NCI-H1105 (cell line): Measurements from ENCODE around the gene ARHGEF2.

ENCODE experiments used
- DNase-seq: peaks from one replicate; lab custom pipeline; 2025; lab: John Stamatoyannopoulos, UW

Gene ARHGEF2

DNA sequence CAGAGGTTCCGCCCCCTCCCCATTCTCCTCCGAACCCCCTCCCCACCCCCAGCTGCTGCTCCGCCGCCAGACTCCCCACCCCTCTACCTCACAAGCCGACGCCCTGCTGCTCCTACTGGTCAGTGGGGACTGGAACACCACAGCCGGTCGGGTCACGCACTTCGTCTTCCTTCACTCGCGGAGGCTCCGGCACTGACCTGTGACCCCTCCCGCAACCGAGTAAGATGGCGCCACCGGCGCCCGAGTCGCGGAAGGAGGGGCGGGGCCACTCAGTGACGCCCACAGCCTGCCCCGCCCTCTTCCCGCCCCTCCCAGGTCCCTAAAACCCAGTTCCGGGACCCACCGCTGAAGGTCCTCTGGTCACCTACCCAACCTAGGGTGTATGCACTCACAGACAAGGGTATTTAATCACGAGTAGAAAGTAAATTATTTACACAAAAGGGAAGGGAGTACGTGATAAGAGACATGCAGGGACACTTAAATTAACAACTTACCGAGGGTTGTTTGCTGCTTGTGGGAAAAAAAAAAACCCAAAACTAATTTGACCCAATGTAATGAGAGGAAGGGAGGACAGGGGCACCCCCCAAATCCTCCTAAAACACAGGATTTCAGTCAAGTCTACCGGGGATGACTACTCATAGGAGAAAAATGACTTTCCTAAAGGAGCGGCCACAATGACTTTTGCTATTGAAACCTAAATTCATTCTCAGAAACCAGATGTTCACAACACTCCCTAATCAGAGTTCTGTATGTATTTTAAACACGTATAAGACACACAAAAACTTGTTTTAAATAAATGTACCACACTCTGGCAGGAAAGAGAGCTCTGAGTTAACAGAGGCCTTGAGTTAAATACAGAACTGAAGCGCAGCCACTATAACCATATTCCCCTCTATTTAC lies 66.9 kb downstream of the ARHGEF2 start, which contains the start of gene RIT1:
RIT1 (minus strand) TSS at position 194 of the 900 bp plus-strand sequence. CDS start 588 bp downstream, outside the sequence.
- peak; percentile 74 for DNase-seq

- DNase-seq, result peak; percentile 41
Measured at GRCh38 chr1:155910621-155911121, 67.7 kb downstream of the ARHGEF2 start.

GRCh38 chr1:155909894-155910293 lies 68.5 kb downstream of the ARHGEF2 start:
- DNase-seq, result no peak

- no peak for DNase-seq
Measured at GRCh38 chr1:155904261-155904660, 74.1 kb downstream of the ARHGEF2 start.

- DNase-seq, result no peak
Measured at GRCh38 chr1:155900161-155900560, 78.2 kb downstream of the ARHGEF2 start.

- DNase-seq, result no peak
Measured at GRCh38 chr1:155899683-155900082, 78.7 kb downstream of the ARHGEF2 start.

DNA sequence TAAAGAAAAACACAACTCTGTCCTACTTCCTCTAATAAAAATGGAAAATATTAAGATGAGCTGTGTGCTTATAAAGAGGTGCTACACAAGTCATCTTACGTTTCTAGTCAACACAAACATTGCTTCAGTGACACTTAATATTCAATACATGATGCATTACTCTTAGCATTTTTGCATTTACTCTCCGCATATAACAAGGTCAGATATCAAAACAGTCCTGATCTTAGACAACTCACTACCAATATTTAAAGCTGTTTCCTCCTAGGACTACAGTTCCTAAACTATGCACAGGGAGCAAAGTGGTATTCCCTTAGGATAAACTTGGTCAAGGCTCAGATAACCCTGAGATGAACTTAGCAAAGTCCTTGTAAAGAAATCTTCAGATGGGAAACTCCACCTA lies 79.5 kb downstream of the ARHGEF2 start:
- no peak for DNase-seq

GRCh38 chr1:155897746-155898145 lies 80.6 kb downstream of the ARHGEF2 start:
- no peak for DNase-seq
